Vagina (tissue), 2 donors: Measurements from ENCODE around the gene OAS2.

Experiments used
- CTCF ChIP-seq, 3 experiments: fragments of 450-650 bp in 2 of 3; fragments of 200-600 bp in 1 of 3; sonication (generic) in 1 of 3; IDR thresholded peaks; one replicate each; pipeline ENCODE4 v1.5.1; 2017 to 2019; ENCODE audit warnings: antibody characterized with exemption in 3 of 3, mild to moderate bottlenecking in 2 of 3, moderate library complexity in 2 of 3
- POLR2A ChIP-seq, 2 donors: fragments of 450-650 bp; IDR thresholded peaks; one replicate each; pipeline ENCODE4 v1.6.1; 2017; ENCODE audit warnings: antibody characterized with exemption in 2 of 2, mild to moderate bottlenecking in 2 of 2, moderate library complexity in 2 of 2

GRCh38 chr12:112932485-112933128 lies 45.7 kb upstream of the OAS2 start:
- TF ChIP-seq CTCF (IDR thresholded peaks at IDR 0.05) (no peak), POLR2A (IDR thresholded peaks at IDR 0.05) (no peak)
